Measurements from ENCODE around the gene CADPS2.
"Not testable (repeated sequence)": the region's sequence is repeated elsewhere in the genome, so short reads cannot be mapped to it uniquely, and the experiment has no call there.

CADPS2 gene

GRCh38 chr7:122702872-122703510 lies 183.3 kb downstream of the CADPS2 start, which contains the start of gene RNF148:
TSS of gene RNF148 (minus strand) at chr7:122702922. CDS start at chr7:122702750, 172 bp downstream.
- DNase-seq = no peak

DNA sequence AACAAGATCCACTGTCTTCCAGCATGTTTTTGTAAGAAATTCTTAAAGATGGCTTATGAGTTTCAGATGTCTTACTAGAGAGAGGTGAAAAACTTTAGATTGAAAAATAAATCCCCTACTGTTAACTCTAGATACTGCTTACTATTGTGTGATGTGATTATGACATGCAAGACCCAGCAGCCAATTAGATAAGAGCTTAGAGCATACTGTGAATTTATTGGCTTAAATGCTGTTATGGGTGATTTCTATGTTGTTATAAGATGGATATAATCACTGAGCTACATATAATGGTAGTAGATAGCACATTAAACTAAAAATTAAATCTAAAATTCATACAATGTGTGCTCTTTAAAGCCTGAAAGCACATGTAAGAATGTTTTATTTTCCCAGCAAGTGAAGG lies 187.2 kb downstream of the CADPS2 start, which contains the start of gene RNF133:
Gene RNF133, minus strand, starts transcription at position 101 of the 400 bp plus-strand sequence. CDS start 199 bp downstream, outside the sequence.
- no peak for DNase-seq

- no peak for DNase-seq
Observed at GRCh38 chr7:122695816-122696215, 190.4 kb downstream of the CADPS2 start.

GRCh38 chr7:122694697-122695096 lies 191.6 kb downstream of the CADPS2 start:
- DNase-seq = no peak

GRCh38 chr7:122692769-122693309 lies 193.4 kb downstream of the CADPS2 start:
- DNase-seq = no peak

GRCh38 chr7:122691569-122692235 lies 194.6 kb downstream of the CADPS2 start:
- no peak for DNase-seq

GRCh38 chr7:122689346-122690109 lies 196.7 kb downstream of the CADPS2 start:
- DNase-seq = no peak

DNA sequence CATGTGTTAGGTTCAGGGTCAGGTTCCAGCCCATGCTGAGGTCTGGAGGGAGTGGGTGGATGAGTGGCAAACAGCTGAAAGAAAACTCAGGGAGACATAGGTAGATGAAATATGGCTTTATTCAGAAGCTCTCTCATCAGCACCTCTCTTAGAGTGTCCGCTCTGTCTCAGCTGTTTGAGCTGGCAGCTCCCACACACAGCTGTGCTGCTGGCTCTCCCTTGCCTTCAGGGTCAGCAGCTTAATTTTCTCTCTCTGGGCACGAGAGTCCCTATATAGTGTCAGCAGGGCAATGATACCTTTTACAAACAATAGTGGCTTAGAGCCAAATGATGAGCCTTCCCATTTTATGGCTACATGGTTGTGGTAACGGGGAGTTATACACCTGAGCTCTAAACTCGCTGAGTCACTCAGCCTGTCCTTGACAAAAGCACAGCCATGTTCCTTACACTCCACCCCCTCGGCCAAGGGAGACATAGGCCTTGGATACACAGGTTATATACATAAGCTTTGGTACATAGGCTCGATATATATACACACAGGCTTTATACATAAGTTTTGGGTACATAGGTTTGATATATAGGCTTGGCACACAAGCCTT lies 197.8 kb downstream of the CADPS2 start:
- no peak for DNase-seq

GRCh38 chr7:122686360-122686878 lies 199.8 kb downstream of the CADPS2 start:
- no peak for DNase-seq

DNA sequence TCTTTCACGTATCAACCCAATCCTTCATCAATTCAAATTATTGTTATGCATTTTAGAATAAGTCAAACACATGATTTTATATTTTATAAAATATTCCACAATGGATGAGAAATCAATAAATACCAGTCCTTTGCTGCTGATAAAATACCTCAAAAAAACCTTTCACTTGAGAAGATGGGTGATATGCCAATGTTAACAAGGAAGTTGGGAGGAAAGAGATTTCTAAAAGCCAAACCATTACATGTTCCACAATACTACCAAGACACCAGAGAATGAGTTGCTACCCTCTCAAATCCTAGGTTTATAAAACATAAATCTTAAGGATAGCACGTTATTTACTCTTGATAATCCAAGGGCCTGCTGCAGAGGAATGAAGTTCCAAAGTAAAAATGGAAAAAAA lies 201.8 kb downstream of the CADPS2 start:
- no peak for DNase-seq

DNA sequence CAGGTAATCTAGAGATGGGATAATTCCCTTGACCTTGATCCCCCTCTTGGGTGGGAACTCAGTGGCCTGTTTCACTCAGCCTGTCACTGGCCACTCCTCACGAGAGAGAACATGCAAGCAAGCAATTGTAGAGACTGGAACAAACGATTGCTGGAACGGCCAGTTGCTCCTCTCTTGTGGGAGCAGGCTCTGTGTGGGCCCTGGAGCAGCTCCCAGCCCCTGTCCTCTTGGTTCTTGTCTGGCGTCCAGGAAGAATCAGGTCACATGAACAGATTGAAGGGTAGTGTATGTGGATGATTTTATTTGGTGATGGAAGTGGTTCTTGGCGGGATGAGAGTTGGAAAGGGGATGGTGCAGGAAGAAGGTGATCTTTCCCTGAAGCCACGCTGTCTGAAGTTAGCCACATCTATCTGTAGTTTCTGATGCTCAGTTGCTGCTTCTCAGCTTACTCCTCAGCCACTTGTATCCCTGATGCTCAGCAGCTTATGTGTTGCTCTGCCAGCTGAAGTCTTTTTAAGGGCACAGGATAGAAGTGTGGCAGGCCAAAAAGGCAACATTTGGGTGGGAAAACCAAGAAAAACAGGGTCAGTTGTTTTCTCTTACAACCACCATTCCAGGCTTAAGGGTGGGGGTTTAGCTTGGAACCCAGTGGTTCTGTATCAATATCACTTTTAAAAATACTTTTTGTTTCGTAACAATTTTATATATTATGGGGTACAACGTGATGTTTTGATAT lies 203.3 kb downstream of the CADPS2 start:
- DNase-seq = no peak

GRCh38 chr7:122681186-122681585 lies 205.1 kb downstream of the CADPS2 start:
- DNase-seq = not testable (repeated sequence)

GRCh38 chr7:122679813-122680212 lies 206.4 kb downstream of the CADPS2 start:
- no peak for DNase-seq

- not testable (repeated sequence) for DNase-seq
Observed at GRCh38 chr7:122679269-122679709, 207.0 kb downstream of the CADPS2 start.

DNA sequence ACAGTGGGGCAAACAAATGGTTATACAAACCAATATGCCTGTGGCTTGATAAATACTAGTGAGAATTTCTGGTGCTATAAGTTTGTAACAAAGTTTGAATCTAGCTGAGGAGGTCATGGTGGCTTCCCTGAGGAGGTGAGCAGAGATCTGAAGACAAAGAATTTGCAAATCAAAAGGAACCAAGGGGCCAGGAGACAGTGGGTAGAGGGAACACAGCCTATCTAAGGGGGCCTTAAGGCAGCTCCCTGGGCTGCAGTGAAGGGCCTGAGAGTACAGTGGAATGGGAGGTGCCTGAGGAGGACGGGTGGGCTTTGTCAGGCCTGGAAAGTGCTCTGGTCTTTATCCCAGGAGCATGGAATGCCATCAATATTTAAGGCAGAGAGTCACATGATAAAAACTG lies 209.1 kb downstream of the CADPS2 start:
- DNase-seq = no peak

DNA sequence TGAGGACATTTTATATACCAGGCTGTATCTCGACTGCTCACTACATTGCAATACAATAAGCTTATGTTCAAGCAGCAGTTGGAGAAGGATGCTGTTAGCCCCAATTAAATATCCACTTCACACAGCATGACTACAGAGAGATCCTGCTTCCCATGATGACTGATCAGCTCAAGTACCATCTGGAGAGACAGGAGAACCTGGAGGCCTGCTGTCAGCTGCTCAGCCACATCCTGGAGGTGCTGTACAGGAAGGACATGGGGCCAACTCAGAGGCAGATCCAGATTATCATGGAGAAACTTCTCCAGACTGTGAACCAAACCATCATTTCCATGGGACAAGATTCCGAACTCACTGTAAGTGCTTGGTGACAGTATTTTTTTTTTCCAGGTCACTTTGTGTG lies 209.8 kb downstream of the CADPS2 start:
- DNase-seq = no peak

DNA sequence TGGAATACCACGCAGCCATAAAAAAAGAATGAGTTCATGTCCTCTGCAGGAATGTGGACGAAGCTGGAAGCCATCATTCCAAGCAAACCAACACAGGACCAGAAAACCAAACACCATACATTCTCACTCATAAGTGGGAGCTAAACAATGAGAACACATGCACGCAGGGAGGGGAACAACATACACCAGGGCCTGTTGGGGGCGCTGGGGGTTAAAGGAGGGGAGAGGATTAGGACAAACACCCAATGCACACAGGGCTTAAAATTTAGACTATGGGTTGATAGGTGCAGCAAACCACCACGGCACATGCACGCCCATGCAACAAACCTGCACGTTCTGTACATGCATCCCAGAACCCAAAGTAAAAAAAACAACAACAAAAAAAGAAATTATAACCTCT lies 210.6 kb downstream of the CADPS2 start:
- DNase-seq = no peak

DNA sequence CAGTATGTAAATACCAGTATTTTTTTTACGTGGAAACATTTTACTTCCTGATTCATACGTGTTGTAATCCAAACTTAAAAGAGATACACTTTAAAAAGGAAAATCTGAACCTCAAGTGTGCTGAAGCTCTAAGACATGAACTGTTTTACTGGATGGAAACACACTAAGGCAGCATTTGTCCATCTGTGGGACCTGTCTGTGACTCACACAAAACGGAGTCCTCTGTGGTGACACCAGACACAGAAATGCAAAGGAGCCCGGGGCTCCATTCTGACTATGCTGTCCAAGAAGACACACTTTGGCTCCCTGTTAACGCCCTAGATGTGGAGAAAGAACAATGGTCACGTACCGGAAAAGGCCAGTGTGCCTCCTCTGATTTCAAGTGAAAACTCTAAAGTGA lies 211.2 kb downstream of the CADPS2 start:
- no peak for DNase-seq

GRCh38 chr7:122674502-122674901 lies 211.8 kb downstream of the CADPS2 start:
- DNase-seq = no peak

DNA sequence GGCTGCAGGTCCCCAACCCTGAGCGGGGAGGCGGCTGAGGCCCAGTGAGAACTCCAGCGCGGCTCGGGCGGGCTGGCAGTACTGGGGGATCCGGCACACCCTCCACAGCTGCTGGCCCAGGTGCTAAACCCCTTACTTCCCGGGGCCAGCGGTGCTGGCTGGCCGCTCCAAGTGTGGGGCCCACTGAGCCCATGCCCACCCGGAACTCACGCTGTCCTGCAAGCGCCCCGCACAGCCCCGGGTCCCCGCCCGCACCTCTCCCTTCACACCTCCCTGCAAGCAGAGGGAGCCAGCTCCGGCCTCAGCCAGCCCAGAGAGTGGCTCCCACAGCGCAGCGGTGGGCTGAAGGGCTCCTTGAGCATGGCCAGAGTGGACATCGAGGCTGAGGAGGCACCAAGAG lies 212.3 kb downstream of the CADPS2 start:
- DNase-seq = no peak

GRCh38 chr7:122672536-122672935 lies 213.7 kb downstream of the CADPS2 start:
- no peak for DNase-seq

- DNase-seq = no peak
Observed at GRCh38 chr7:122663733-122664132, 222.5 kb downstream of the CADPS2 start.
